GM19351 (cell line): ENCODE measurements around the gene DOCK1.
"Not testable (repeated sequence)": the region's sequence is repeated elsewhere in the genome, so short reads cannot be mapped to it uniquely, and the experiment has no call there.

Experiments used
- ATAC-seq: cut with Tn5 transposase; IDR thresholded peaks from one replicate; pipeline ENCODE4 v1.9.1; 2021; ENCODE audit warnings: mild to moderate bottlenecking, moderate library complexity; ENCODE audit not compliant: unreplicated experiment

DOCK1 gene

DNA sequence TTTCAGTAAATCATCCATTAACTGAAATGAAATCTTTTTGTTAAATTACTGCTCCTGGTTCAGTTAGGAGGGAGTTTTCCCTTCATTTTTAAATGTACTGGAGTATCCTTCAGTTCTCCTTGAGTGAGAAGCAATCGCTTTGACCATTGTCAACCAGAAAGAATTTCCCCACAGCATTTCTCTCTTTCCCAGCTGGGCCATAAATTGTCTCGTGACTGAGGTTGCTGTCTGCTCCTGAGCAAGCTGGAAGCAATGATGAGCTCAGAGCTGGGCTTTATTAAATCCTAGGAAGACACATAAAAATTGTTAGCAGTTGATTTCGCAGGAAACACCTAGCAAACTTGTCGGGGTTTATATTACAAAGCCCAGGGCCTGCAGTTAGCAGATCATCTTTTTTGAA lies 393.2 kb downstream of the DOCK1 start:
- no peak for ATAC-seq

DNA sequence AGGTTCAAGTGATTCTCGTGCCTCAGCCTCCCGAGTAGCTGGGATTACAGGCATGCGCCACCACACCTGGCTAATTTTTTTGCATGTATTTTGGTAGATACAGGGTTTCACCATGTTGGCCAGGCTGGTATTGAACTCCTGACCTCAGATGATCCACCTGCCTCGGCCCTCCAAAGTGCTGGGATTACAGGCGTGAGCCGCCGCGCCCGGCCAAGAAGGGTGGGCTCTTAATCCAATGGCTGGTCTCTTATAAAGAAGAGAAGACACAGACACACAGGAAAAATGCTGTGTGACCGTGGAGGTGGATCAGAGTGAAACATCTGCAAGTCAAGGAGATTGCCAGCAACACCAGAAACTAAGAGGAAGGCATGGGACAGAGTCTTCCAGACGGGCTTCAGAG lies 394.0 kb downstream of the DOCK1 start:
- ATAC-seq = not testable (repeated sequence)

DNA sequence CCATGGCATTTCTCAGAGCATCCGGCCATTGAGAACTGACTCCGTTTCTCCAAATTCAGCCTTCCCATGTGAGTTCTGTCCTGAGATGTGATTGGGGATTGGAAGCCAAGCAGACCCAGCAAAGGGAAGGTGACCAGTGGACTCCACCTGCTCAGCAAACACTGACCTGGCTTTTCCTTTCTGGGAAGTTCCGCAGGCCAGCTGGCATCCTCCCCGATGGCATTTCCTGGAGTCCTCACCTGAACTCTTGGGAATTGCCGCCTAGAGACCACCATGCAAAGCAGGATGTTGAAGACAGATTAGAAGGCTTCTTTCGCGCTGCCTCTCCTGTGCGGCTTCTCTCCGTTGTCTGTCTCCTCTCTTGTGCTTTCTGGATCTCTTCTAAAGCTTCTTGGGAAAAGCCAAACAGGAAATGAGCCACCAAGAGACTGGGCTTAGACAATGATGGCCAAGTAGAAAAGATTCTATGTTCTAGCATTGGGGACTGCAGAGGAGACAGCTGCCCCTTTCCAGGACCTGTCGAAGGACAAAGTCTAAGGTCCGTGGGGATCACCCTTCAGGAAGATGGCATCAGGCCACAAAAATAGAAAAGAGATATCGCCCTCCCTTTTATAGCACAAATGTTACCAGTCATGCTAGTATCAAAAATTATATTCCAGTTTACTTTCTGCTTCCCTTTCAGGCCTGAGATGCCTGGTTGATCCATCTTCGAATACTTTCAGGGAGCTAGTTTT lies 394.9 kb downstream of the DOCK1 start:
- no peak for ATAC-seq

DNA sequence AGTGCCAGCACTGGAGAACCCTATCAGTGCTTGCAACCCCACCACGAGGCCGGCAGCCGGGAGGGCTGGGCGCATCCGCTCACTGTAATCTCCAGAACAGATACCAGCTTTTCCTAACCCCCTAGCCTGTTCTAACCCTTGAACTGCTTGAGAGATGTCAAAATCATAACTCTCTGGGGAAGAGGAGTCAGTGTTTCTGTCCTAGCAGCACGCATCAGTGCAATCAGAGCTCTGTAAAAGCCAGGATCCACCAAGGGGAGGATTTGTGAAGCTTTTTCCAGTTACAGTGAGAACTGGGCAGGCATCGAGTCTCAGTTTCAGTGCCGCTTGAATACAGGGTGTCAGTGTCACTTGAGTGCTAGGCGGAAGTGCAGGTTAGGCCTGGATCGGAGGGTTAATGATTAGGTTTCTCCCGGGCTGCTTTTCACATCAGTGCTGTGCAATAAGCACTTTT lies 395.7 kb downstream of the DOCK1 start:
- ATAC-seq = no peak

DNA sequence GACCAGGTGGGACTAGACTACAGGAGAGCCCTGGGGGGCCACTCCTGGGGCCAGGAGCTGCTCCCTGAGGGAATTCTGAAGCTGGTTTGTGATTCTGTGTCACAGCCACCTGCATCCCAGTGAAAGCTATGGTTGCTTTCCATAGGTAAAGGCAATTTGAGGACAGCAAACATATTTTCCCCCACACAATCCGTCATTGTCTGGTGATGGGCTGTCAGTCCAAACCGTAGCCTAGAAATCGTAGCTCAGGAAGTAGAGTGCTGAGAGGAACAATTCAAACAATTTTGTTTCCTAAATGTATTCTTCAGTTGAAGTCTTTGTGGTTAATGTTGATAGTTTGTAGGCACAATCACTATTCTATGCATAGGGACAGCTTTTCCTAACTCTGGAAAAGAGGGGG lies 397.1 kb downstream of the DOCK1 start:
- no peak for ATAC-seq

DNA sequence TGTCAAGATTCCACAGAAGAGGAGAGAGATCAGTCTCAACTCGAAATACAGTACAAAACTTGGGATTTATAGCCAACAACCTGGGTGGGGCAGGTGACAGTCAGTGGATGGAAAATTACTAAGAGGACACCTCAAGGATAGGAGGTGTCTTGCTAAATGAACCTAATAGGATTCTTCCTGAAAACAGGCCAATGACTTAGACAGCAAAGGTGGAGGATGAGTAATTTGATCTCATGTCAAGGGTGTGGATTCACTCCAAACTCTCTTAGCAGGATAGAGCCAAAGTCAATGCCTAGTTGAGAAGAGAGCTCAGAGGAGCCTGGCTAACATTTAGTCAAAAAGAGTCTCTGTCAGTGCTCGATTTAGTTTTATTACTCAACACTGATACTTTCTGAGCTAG lies 397.9 kb downstream of the DOCK1 start:
- no peak for ATAC-seq

DNA sequence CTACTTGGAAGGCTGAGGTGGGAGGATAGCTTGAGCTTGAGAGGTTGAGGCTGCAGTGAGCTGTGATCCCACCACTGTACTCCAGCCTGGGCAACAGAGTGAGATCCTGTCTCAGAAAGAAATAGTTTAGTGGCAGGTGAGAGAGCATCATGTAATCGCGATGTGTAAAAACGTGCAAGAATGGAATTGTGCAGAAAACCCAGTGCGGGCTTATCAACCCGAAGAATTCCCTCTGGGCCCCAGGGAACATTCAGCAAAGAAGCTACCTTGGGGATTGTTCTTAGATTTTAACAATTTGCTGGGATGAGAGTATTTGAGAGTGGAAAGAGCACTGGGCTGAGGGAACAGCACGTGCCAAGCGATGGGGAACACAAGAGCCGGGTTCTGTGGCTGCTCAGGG lies 398.5 kb downstream of the DOCK1 start:
- no peak for ATAC-seq

DNA sequence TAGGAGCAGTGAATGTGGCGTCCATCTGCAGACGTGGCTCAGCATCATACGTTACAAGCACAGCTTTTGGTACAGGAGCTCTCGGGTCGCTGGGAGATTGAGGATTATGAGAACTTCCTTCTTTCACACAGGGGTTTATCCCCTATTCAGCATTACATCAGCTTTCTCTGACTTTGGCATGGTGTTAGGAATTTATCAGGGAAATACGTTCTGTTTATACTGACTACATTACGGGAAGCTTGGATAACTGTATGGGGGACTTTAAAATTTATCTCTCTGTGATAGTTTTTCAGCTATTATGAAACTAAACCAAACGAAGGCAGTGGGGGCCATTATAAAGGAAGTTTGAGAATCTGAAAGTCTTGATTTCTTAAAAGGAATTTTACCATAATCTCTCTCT lies 401.3 kb downstream of the DOCK1 start:
- ATAC-seq = no peak

DNA sequence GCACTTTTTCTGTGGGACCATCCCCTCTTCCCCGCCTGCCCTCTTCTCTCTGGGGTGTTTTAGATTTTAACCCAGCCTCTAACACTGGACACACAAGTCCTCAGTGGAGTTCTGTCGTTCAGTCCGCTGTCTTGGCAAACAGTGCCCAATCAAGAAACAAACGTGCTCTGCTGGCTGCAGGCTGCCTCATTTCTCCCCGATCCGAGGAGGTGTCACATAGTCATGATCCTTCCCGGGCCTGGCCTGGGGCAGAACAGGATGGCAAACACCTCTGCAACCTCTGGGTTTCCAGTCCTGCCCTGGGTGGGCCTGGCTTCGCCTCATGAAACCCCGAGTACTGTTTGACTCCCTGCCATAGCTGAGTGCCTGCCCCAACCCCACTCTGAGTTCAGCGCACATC lies 402.1 kb downstream of the DOCK1 start:
- ATAC-seq = no peak

DNA sequence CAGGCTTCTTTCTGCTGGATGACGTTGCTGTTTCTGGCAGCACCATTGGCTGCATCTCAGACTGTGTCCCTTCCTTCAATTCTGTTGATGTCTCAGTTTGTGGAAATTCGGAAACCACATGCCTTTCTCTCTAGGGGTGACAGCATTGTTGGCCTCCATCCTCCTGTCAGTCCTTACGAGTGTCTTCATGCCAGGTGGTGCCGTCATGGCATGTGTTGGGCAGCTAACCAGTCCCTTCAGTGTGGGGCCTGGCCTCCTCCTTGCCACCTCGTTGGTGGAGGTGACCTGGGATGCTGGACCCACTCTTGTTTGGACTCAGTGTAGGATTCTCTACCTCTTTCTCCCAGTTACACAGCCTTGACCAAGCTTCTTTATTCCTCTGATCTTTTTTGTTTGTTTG lies 402.8 kb downstream of the DOCK1 start:
- ATAC-seq = no peak

DNA sequence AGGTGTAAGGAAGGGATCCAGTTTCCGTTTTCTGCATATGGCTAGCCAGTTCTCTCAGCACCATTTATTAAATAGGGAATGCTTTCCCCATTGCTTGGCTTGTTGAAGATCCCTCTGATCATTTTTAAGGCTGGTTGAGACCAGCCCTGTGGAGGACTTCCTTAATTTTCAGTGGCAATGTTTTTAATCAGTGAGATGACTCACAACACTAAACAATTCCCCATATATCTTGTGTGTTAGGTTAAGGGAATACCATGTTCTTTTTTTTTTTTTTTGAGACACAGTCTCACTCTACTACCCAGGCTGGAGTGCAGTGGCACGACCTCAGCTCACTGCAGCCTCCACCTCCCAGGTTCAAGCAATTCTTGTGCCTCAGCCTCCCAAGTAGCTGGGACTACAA lies 404.4 kb downstream of the DOCK1 start:
- ATAC-seq = not testable (repeated sequence)

DNA sequence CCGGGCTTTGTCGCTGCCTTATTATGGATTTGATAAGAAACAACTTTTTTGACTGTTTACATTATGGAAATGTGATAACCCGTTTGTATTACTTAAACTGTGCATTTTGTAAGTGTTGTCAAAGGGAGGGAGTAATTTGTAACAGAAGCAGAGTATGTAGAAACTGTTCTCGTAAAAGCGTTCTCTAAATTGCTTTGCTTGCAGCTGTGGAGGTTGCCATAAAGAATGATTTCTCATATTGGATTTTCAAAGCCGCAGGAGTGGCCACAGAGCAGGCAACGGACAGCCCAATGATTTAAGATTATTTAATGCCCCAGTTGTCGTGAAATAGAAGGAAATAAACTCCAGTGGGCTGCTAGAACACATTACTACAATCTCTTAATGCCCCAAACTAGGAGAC lies 405.2 kb downstream of the DOCK1 start:
- no peak for ATAC-seq

DNA sequence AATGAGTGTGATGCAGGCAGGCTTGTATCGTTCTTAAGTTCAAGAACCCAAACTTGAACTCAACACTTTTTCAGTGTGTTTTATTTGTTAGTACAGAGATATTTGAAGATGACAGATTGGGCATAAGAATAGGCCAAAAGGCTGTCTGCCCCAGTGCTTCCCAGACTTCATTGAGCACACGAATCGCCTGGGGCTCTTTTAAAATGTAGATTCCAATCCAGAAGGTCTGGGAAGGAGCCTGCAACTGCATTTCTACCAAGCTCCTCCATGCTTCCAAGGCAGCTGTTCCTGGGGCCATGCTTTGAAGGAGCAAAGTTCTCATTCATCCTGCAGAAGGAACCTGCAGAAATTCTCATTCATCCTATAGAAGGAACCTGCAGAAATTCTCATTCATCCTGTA lies 405.7 kb downstream of the DOCK1 start:
- no peak for ATAC-seq

DNA sequence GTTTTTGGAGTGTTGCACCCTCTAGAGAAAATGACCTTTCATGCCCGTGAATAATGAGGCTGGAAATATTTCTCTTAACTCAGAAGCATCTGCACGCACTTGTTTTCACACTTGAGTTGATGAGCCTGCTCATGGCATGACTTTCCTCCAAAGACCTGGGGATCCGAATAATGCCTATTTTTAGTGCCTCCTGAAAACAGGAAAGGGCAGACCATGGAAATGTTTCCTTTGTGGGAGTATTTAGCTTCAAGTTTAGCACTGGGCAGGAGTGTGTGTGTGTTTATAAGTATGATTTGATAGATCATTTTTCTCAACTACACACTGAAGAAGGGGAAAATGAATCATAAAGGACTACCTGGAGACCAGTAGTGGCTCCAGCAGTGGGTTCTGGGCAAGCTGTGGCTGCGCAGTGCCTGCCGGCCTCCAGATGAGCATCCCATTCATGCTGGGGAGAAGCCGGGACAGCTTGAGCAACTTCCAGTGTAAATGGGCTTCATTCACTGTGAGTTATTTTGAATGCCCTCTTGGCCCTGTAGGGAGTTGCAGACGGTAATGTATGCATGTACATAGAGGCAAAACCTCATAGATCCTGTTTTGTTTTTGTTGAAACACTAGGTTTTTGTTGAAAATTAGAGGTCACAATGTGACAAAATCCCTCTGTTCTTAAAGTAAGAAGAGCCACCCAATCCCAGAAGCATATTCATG lies 408.9 kb downstream of the DOCK1 start:
- ATAC-seq = no peak

DNA sequence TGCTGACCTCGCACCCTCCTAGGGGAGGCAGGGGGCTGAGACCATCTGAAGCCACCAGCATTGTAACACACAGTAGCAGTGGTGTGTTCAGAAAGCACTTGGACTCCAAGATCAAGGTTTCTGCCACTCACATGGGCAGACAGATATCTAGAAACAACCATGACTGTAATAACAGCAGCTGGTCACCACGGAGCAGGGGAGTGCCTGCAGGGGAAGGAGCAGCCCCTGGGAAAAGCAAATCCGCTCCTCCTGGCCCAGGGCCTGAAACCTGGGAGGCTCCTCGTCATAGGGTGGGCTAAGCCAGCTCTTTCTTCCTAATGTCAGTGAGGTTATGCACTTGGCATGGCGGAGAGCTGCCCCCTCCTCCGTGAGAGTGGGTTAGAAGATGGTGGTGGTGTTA lies 409.6 kb downstream of the DOCK1 start:
- no peak for ATAC-seq

DNA sequence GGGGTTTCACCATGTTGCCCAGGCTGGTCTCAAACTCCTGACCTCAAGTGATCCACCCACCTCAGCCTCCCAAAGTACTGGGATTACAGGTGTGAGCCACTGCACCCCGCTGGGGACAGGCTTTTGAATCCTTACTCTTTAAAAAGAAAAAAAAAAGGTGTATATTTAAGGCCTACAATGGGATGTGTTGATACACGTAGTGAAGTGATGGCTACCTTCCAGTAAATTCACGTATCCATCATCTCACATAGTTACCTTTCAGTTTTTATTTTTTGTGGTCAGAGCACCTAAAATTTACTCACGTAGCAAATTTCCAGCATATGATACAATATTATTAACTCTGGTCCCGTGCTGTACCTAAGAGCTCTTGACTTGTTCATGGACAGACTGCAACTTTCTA lies 410.7 kb downstream of the DOCK1 start:
- no peak for ATAC-seq

DNA sequence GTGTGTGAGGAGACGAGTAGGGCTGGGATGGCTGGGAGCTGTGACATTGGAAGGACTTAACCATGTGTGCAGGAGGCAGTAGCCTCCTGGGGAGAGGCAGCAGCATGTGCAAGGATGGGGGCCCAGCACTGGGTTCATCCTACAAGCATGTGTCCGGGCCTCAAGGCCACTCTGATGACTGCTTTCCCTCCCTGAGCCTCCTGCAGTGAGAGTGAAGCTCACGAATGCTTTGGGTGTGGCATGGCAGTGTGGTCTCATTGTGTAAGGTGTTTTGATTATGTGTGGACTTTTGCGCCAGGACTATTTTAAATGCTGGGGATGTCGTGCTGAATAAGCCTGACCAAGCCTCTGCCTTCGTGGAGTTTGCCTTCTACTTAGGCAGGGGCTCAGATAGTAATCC lies 413.2 kb downstream of the DOCK1 start:
- ATAC-seq = no peak

DNA sequence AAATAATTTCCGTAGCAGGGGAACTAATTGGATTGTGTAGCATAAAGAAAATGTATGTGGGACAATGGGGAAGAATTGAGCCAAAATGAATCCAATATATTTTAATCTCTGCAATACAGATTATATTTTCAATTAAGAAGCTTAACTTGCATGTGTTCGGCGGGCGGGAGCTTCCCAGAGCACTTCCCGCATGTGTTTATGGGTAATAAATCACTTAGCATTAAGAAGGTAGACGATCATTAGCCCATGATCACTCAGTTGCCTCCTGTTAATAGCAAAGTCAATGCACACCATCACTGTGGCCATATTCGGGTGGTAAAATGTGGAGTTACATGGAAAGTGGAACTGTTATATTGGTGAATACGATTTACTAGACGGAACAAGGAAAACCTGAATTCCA lies 414.0 kb downstream of the DOCK1 start:
- ATAC-seq = no peak

DNA sequence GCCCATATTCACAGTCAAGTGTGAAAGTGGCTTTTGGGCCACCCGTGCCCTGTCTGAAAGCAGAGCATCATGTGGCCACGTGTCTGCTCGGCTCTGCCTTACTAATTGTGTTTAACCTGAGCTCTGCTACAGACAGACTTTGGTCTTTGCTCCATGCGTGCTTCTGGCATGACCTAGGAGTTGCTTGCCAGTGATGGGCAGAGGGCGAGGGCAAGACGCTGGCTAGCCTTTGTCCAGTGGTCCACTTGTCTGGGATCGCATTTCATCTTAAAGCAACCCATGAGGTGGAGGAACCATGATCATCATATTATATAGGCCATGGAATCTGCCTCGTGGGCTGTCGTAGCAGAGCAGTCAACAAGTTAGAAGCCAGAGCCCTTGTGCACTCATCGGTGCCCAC lies 414.5 kb downstream of the DOCK1 start:
- no peak for ATAC-seq

DNA sequence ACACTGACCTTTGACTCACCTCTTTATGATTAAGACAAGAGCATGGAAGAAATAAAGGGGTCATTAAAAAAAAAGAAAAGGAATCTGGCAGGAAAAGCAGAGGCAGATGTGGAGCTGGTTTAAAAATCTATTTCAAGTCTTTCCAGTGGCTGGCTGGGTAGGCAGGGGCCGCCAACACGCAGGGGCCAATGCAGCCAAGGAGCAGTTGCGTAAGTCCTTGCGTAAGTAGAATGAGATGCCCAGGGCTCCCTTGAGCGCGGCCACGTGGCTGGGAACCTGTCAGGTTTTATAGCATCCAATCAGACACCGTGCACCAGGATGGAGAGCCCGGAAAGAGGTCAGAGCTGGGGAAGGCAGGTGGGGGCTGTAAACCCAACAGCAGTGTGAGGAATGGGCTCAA lies 414.9 kb downstream of the DOCK1 start:
- no peak for ATAC-seq

DNA sequence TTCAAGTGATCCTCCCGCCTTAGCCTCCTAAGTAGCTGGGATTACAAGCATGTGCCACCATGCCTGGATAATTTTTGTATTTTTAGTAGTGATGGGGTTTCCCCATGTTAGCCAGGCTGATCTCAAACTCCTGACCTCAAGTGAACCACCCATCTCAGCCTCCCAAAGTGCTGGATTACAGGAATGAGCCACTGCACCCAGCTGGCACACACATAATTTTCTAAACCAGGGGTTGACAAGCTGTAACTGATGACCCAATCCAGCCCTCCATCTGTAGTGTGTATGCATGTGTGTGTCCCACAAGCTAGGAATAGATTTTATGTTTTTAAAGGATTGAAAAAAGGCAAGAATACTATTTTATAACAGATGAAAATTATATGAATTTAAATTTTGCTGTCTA lies 417.1 kb downstream of the DOCK1 start:
- ATAC-seq = no peak

DNA sequence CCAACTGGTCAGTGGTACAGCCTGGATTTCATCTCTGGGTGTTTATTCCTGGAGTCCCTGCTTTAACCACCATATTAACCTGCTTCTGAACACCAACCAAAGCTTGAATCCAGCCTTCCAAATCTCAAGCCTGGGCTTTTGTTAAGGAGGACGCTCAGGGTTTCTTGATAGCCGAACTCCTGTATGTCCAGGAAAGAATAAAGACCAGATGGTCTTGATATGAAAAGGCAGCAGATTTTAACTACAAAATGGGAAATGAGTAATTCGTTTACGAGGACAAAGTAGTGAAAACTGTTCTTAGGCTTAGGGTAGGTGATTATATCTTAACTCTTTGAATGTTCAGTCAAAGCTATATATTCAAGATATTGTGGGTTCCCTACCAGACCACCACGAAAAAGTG lies 420.3 kb downstream of the DOCK1 start:
- ATAC-seq = no peak

DNA sequence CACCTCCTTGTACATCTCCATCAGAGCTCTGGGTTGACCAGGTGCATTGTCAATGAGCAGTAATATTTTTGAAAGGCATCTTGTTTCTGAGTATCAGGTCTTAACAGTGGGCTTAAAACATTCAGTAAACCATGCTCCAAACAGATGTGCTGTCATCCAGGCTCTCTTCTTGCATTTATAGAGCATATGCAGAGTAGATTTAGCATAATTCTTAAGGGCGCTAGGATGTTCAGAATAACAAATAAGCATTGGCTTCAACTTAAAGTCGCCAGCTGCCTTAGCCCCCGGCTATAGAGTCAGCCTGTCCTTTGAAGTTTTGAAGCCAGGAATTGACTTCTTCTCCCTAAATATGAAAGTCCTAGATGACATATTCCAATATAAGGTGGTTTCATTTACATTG lies 421.7 kb downstream of the DOCK1 start:
- no peak for ATAC-seq
